ENCODE measurements around the gene ATXN7L1. TPM values are rescaled to one million over a fixed set of nuclear protein-coding genes. Genes with fewer than 3 reads are reported as not detected.

Gene ATXN7L1
- total RNA-seq, 1 donor from 2014 or later = 16.2 TPM

- H3K4me1 ChIP-seq = peaks cover 6% of the 10 kb centered on the region
- no peaks in the 10 kb centered on the region for H3K36me3 ChIP-seq
- DNase-seq (ENCODE audit: extremely low spot score in 2 of 2) = no peak
- no peaks in the 10 kb centered on the region for H3K27me3 ChIP-seq
- no peak overlapping the region for H3K27ac ChIP-seq
- H3K4me3 ChIP-seq = no peak overlapping the region
- no peak for TF ChIP-seq CTCF (IDR thresholded peaks at IDR 0.05)
- TF ChIP-seq POLR2A (IDR thresholded peaks at IDR 0.05) = no peak
- intact Hi-C loops (cut with DNase I) = no loop called here
- H3K9me3 ChIP-seq = no peaks in the 10 kb centered on the region
These were observed 75.4 kb downstream of the ATXN7L1 start for GRCh38 chr7:105800849-105801534.

GRCh38 chr7:105800442-105800841, 76.0 kb downstream of the ATXN7L1 start:
- intact Hi-C loops (cut with DNase I) = no loop called here
- no peaks in the 10 kb centered on the region for H3K27me3 ChIP-seq
- H3K4me1 ChIP-seq = peaks cover 5% of the 10 kb centered on the region
- no peak overlapping the region for H3K4me3 ChIP-seq
- no peak overlapping the region for H3K27ac ChIP-seq
- no peak for DNase-seq (ENCODE audit: extremely low spot score in 2 of 2)
- no peaks in the 10 kb centered on the region for H3K9me3 ChIP-seq
- no peaks in the 10 kb centered on the region for H3K36me3 ChIP-seq
- TF ChIP-seq CTCF (IDR thresholded peaks at IDR 0.05) (no peak), POLR2AphosphoS5 (IDR thresholded peaks at IDR 0.05; ENCODE audit: insufficient read depth in 1 of 2, low read depth in 1 of 2) (no peak), POLR2A (IDR thresholded peaks at IDR 0.05) (no peak)

- no peaks in the 10 kb centered on the region for H3K36me3 ChIP-seq
- H3K27ac ChIP-seq = no peak overlapping the region
- H3K4me3 ChIP-seq = no peak overlapping the region
- no peaks in the 10 kb centered on the region for H3K27me3 ChIP-seq
- H3K9me3 ChIP-seq = no peaks in the 10 kb centered on the region
- DNase-seq (ENCODE audit: extremely low spot score in 2 of 2) = no peak
- TF ChIP-seq POLR2A (IDR thresholded peaks at IDR 0.05) = no peak
- TF ChIP-seq POLR2AphosphoS5 (IDR thresholded peaks at IDR 0.05; ENCODE audit: insufficient read depth in 1 of 2, low read depth in 1 of 2) = no peak
- TF ChIP-seq CTCF (IDR thresholded peaks at IDR 0.05) = no peak
- peaks cover 12% of the 10 kb centered on the region for H3K4me1 ChIP-seq
- intact Hi-C loops (cut with DNase I) = no loop called here
These were observed 76.7 kb downstream of the ATXN7L1 start for GRCh38 chr7:105799677-105800076.

GRCh38 chr7:105799006-105799405, 77.4 kb downstream of the ATXN7L1 start:
- intact Hi-C loops (cut with DNase I) = no loop called here
- no peaks in the 10 kb centered on the region for H3K27me3 ChIP-seq
- no peak overlapping the region for H3K27ac ChIP-seq
- H3K4me3 ChIP-seq = no peak overlapping the region
- H3K9me3 ChIP-seq = no peaks in the 10 kb centered on the region
- TF ChIP-seq CTCF (IDR thresholded peaks at IDR 0.05) (no peak), POLR2A (IDR thresholded peaks at IDR 0.05) (no peak), POLR2AphosphoS5 (IDR thresholded peaks at IDR 0.05; ENCODE audit: insufficient read depth in 1 of 2, low read depth in 1 of 2) (no peak)
- peaks cover 17% of the 10 kb centered on the region for H3K4me1 ChIP-seq
- no peaks in the 10 kb centered on the region for H3K36me3 ChIP-seq
- no peak for DNase-seq (ENCODE audit: extremely low spot score in 2 of 2)

- DNase-seq (ENCODE audit: extremely low spot score in 2 of 2) = no peak
- Histone ChIP-seq H3K9me3 (no peaks in the 10 kb centered on the region), H3K4me1 (peaks cover 17% of the 10 kb centered on the region), H3K27me3 (no peaks in the 10 kb centered on the region), H3K27ac (no peak overlapping the region), H3K36me3 (no peaks in the 10 kb centered on the region), H3K4me3 (no peak overlapping the region)
- intact Hi-C loops (cut with DNase I) = no loop called here
- TF ChIP-seq CTCF (IDR thresholded peaks at IDR 0.05) (no peak), POLR2AphosphoS5 (IDR thresholded peaks at IDR 0.05; ENCODE audit: insufficient read depth in 1 of 2, low read depth in 1 of 2) (no peak)
These were observed 78.7 kb downstream of the ATXN7L1 start for GRCh38 chr7:105797652-105798051.
